ENCODE measurements around the gene ISOC1. TPM values are rescaled to one million over a fixed set of nuclear protein-coding genes. Genes with fewer than 3 reads are reported as not detected.

ISOC1 gene
- total and polyA plus RNA-seq, 5 donors: 62.9 to 121 (median 90.8) TPM

DNA sequence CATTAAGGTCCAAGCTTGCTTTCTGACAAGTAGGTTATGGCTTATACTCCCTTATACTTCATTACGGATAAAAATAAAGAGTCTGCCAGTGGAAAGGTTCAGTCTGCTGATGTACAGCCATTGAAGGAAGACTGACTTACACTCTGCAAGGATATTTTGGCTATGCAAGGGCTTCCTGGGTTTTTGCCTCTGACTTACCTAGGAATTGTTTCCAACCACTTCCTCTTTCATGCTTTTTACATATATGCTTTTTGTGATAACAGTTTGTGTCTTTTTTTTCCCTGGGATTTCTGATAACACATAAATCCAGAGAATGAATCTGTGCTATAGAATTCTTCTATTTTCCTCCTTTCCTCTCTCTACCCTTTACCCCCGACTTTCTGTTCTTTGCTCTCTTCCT, 16.8 kb downstream of the ISOC1 start:
- H3K9me3 ChIP-seq (ENCODE audit: control insufficient read depth, low read length): no peaks in the 10 kb centered on the region
- ATAC-seq: no peak
- no peak overlapping the region for H3K27ac ChIP-seq (ENCODE audit: low read length)
- H3K4me1 ChIP-seq (ENCODE audit: control insufficient read depth, insufficient read depth, low read length): peaks cover 10% of the 10 kb centered on the region
- WGBS: 64% methylated on average over 2 of the region's 2 CpGs
- intact Hi-C loops (cut with DNase I): no loop called here
- H3K27me3 ChIP-seq (ENCODE audit: control insufficient read depth, insufficient read depth): no peaks in the 10 kb centered on the region
- no peak for DNase-seq
- H3K4me3 ChIP-seq (ENCODE audit: low read length): no peak overlapping the region

DNA sequence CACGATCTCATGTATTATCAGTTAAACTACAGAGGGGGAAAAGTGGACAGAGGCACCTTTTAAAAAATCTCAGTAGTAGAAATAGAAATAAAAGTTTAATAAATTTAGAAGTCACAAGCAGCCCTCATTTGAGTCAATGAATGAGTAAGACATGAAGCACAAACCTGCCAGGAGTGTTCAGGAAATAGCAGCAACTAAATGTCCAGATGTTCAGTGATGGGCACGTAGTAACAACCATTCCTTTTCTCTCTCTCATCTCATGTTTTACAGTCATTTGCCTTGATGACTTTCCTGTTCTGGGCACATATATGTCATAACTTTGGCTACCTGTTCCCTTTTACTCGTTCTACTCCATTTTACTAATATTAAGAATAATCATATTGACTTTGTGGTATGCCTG, 17.7 kb downstream of the ISOC1 start:
- Histone ChIP-seq H3K4me1 (ENCODE audit: control insufficient read depth, insufficient read depth, low read length) (peaks cover 9% of the 10 kb centered on the region), H3K9me3 (ENCODE audit: control insufficient read depth, low read length) (no peaks in the 10 kb centered on the region), H3K4me3 (ENCODE audit: low read length) (no peak overlapping the region), H3K27ac (ENCODE audit: low read length) (no peak overlapping the region), H3K27me3 (ENCODE audit: control insufficient read depth, insufficient read depth) (no peaks in the 10 kb centered on the region)
- WGBS: 84% methylated on average over 3 of the region's 3 CpGs
- no peak for ATAC-seq
- intact Hi-C loops (cut with DNase I): no loop called here
- DNase-seq: no peak

DNA sequence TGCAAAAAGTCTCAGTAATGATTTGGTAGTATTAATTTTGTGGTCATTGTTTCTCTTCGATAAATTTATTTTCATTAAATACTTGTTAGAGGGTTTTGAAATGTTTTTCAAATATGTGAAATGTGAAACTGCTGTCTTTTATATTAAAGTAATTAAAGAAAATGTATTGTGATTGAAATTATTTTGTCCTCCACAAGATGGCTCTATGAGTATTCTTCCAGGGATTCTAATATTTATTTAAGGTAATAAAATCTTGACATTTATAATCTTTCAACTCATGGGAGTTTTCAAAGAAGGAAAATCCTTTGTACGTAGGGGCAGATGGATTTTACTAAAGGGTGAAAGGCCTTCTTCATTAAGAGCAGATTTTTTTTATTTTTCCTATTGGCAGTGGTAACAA, 19.3 kb downstream of the ISOC1 start:
- no peak overlapping the region for H3K4me3 ChIP-seq (ENCODE audit: low read length)

DNA sequence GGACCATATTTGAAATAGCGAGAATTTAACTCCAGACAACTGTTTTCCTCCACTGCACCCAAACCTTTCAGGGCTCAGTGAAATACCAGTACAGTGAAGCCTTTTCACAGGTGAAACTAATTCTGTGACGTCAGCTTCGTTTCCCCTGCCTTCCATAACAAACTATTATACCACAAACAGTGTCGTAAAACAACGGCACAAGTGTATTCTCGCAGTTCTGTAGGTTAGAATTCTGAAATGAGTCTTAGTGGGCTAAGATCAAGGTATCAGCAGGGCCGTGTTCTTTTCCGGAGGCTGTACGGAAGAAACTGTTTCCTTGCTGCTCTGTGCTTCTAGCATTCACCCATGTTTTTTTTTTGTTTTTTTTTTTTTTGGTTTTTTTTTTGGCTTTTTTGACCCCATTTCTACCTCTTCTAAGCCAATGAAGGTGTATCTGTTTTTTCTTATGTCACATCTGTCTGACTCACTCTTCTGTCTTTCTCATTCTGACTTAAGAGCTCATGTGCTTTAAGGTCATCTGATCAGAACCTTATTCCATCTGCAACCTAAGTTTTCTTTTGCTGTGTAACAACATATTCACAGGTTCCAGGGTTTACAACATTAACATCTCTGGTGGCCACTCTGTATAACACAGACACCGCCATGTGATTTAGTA, 20.1 kb downstream of the ISOC1 start:
- Histone ChIP-seq H3K4me1 (ENCODE audit: control insufficient read depth, insufficient read depth, low read length) (peaks cover 4% of the 10 kb centered on the region), H3K27me3 (ENCODE audit: control insufficient read depth, insufficient read depth) (no peaks in the 10 kb centered on the region), H3K27ac (ENCODE audit: low read length) (no peak overlapping the region), H3K4me3 (ENCODE audit: low read length) (no peak overlapping the region), H3K9me3 (ENCODE audit: control insufficient read depth, low read length) (no peaks in the 10 kb centered on the region)
- WGBS: 95% methylated on average over 10 of the region's 10 CpGs
- ATAC-seq (no peak), DNase-seq (no peak)
- intact Hi-C loops (cut with DNase I): no loop called here

More for the DNA sequence above, 19.3 kb downstream of the ISOC1 start:
- Histone ChIP-seq H3K9me3 (ENCODE audit: control insufficient read depth, low read length) (no peaks in the 10 kb centered on the region), H3K27me3 (ENCODE audit: control insufficient read depth, insufficient read depth) (no peaks in the 10 kb centered on the region), H3K4me1 (ENCODE audit: control insufficient read depth, insufficient read depth, low read length) (peaks cover 4% of the 10 kb centered on the region), H3K27ac (ENCODE audit: low read length) (no peak overlapping the region)
- WGBS: 61% methylated on average over 2 of the region's 2 CpGs
- ATAC-seq: no peak
- DNase-seq: no peak
- intact Hi-C loops (cut with DNase I): no loop called here

DNA sequence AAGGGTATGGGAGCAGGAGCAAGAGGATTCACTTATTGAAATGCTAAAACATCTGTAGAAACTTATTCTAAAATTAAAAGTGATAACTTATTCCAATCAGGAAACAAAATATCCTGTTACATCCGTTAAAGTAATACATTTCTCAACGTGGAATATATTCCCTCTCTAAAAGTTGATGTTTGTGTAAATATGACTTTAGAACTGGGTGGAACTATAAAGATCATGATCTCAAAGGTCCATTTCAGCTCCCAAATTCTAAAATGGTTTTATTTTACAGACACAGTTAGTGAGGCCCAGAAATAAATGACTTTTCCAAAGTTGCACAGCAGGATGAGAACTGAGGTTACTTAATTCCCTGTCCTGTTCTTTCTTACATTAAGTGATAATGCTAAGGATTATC, 21.1 kb downstream of the ISOC1 start:
- no peaks in the 10 kb centered on the region for H3K27me3 ChIP-seq (ENCODE audit: control insufficient read depth, insufficient read depth)
- no peak overlapping the region for H3K4me3 ChIP-seq (ENCODE audit: low read length)
- DNase-seq: no peak
- ATAC-seq: no peak
- intact Hi-C loops (cut with DNase I): no loop called here
- no peaks in the 10 kb centered on the region for H3K4me1 ChIP-seq (ENCODE audit: control insufficient read depth, insufficient read depth, low read length)
- whole genome bisulfite sequencing: 57% methylated on average over 2 of the region's 2 CpGs
- H3K27ac ChIP-seq (ENCODE audit: low read length): no peak overlapping the region
- no peaks in the 10 kb centered on the region for H3K9me3 ChIP-seq (ENCODE audit: control insufficient read depth, low read length)

DNA sequence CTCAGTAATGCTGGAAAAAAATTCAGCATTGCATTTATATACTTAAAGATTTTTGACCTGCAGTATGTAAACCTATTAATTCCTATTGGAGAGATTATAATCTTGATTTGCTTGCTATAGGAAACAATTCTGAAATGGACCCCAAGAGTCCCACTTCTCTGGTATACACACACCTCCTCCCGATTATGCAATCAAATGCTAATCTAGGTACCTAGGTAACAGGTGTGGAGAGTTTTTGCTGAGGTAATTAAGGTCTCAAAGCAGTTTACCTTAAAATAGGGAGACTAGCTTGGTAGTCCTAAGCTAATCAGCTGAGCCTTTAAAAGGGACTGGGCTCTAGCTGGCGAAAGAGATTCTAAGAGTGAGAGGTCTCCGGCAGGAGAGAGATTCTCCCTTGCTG, 22.2 kb downstream of the ISOC1 start:
- no peak for DNase-seq
- H3K4me3 ChIP-seq (ENCODE audit: low read length): no peak overlapping the region
- no peaks in the 10 kb centered on the region for H3K9me3 ChIP-seq (ENCODE audit: control insufficient read depth, low read length)
- 98% methylated on average over 3 of the region's 3 CpGs for WGBS
- ATAC-seq: no peak
- no peaks in the 10 kb centered on the region for H3K4me1 ChIP-seq (ENCODE audit: control insufficient read depth, insufficient read depth, low read length)
- no peaks in the 10 kb centered on the region for H3K27me3 ChIP-seq (ENCODE audit: control insufficient read depth, insufficient read depth)
- no peak overlapping the region for H3K27ac ChIP-seq (ENCODE audit: low read length)
- intact Hi-C loops (cut with DNase I): no loop called here

DNA sequence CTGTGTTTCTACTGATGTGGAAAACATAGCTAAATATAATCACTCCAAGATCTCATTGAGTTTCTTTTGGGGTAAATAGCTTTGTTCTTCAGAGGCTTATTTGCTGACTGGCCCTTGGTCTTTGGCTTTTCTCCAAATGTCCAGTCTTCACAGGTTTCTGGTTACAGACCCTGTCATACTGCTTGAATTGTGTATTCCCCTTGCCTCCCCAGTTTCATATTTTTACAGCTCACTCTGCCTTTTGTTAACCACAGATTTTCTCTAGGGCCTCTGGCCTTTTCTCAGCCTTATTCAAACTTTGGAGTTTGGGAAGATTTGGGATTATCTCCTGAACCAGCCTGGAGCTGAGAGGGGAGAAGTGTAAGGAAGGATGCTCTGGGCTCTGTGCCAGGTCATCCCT, 23.9 kb downstream of the ISOC1 start:
- no peak for ATAC-seq
- no peaks in the 10 kb centered on the region for H3K27me3 ChIP-seq (ENCODE audit: control insufficient read depth, insufficient read depth)
- intact Hi-C loops (cut with DNase I): no loop called here

DNA sequence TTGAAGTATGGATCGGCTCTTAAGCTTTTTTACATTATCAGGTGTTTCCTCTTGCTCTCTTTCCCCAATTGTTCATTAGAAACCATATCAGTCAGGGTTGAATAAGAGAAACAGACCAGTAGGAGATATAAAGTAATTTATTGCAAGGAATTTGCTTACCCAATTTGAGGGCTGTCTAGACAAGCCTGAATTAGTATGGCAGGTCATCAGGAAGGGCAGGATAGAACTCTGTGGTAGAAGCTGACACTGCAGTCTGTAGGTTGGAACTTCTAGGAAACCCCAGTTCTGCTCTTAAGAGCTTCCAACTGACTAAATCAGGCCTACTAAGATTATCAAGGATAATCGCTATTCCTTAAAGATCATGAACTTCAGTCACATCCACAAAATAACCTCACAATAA, 24.3 kb downstream of the ISOC1 start:
- WGBS: 67% methylated on average over 2 of the region's 2 CpGs

More for the DNA sequence above, 23.9 kb downstream of the ISOC1 start:
- H3K9me3 ChIP-seq (ENCODE audit: control insufficient read depth, low read length): no peaks in the 10 kb centered on the region
- H3K4me3 ChIP-seq (ENCODE audit: low read length): no peak overlapping the region
- no peaks in the 10 kb centered on the region for H3K4me1 ChIP-seq (ENCODE audit: control insufficient read depth, insufficient read depth, low read length)
- H3K27ac ChIP-seq (ENCODE audit: low read length): no peak overlapping the region
- DNase-seq: no peak

DNA sequence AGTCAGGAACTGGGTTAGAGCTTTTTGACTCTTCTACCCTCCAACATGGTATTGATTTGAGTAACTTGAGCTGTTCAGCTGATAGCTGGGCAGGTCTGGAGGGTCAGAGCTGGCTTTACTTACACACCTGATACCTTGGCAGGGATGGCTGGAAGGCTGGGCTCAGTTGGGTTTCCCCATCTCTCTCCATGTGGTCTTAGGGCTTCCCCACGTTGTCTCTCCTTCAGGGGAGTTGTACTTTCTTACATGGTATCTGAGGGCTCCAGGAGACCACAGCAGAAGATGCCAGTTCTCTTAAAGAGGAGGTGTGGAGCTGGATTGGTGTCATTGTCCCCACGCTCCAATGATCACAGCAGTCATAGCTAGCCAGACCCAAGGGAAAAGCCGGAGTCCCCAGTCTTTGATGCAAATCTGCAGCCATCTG, 25.6 kb downstream of the ISOC1 start:
- no peak for DNase-seq
- H3K9me3 ChIP-seq (ENCODE audit: control insufficient read depth, low read length): no peaks in the 10 kb centered on the region
- intact Hi-C loops (cut with DNase I): no loop called here
- H3K27ac ChIP-seq (ENCODE audit: low read length): no peak overlapping the region
- no peaks in the 10 kb centered on the region for H3K27me3 ChIP-seq (ENCODE audit: control insufficient read depth, insufficient read depth)
- WGBS: 89% methylated on average over 3 of the region's 3 CpGs
- H3K4me3 ChIP-seq (ENCODE audit: low read length): no peak overlapping the region
- no peak for ATAC-seq
- no peaks in the 10 kb centered on the region for H3K4me1 ChIP-seq (ENCODE audit: control insufficient read depth, insufficient read depth, low read length)

More for the DNA sequence above, 24.3 kb downstream of the ISOC1 start:
- H3K27ac ChIP-seq (ENCODE audit: low read length): no peak overlapping the region
- intact Hi-C loops (cut with DNase I): no loop called here
- no peak for DNase-seq
- H3K4me1 ChIP-seq (ENCODE audit: control insufficient read depth, insufficient read depth, low read length): no peaks in the 10 kb centered on the region
- H3K9me3 ChIP-seq (ENCODE audit: control insufficient read depth, low read length): no peaks in the 10 kb centered on the region
- H3K4me3 ChIP-seq (ENCODE audit: low read length): no peak overlapping the region
- H3K27me3 ChIP-seq (ENCODE audit: control insufficient read depth, insufficient read depth): no peaks in the 10 kb centered on the region
- ATAC-seq: no peak

DNA sequence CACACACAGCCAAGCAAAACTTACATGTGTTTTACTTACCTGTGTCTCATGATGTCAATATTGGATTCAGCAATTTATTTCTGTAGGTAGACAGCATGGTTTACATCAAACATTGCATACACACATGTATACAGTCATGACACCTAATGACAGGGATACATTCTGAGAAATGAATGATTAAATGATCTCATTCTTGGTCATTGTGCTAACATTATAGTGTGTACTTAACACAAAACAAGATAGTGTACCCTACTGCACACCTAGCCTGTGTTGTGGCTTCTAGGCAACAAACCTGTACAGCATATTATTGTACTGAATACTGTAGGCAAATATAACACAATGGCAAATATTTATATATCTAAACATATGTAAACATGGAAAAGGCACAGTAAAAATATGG, 28.0 kb downstream of the ISOC1 start:
- Histone ChIP-seq H3K27ac (ENCODE audit: low read length) (no peak overlapping the region), H3K9me3 (ENCODE audit: control insufficient read depth, low read length) (no peaks in the 10 kb centered on the region), H3K4me3 (ENCODE audit: low read length) (no peak overlapping the region), H3K4me1 (ENCODE audit: control insufficient read depth, insufficient read depth, low read length) (no peaks in the 10 kb centered on the region), H3K27me3 (ENCODE audit: control insufficient read depth, insufficient read depth) (no peaks in the 10 kb centered on the region)
- intact Hi-C loops (cut with DNase I): no loop called here
- no peak for ATAC-seq
- DNase-seq: no peak

DNA sequence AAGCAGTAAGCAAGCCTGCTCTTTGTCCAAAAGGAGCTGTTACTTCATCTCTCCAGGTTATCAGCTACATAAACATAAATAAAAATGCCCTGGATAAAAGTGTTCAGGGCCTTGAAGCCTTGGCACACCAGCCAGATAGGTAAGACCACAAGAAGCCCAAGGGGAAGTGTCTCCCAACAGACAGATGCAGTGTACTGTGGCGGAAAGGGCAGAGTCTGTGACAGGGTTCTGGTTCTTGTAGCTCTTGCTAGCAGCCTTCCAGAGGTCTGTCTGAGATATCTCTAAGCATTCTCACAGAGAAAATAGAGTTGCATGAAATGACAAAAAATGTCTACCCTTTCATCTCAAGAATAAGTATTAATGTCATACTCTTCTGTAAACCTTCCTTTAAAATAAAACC, 30.1 kb downstream of the ISOC1 start:
- no peaks in the 10 kb centered on the region for H3K27me3 ChIP-seq (ENCODE audit: control insufficient read depth, insufficient read depth)
- ATAC-seq (no peak), DNase-seq (no peak)
- H3K9me3 ChIP-seq (ENCODE audit: control insufficient read depth, low read length): no peaks in the 10 kb centered on the region
- H3K27ac ChIP-seq (ENCODE audit: low read length): no peak overlapping the region
- H3K4me1 ChIP-seq (ENCODE audit: control insufficient read depth, insufficient read depth, low read length): no peaks in the 10 kb centered on the region
- intact Hi-C loops (cut with DNase I): no loop called here
- 88% methylated on average over 1 of the region's 1 CpG for WGBS
- H3K4me3 ChIP-seq (ENCODE audit: low read length): no peak overlapping the region

DNA sequence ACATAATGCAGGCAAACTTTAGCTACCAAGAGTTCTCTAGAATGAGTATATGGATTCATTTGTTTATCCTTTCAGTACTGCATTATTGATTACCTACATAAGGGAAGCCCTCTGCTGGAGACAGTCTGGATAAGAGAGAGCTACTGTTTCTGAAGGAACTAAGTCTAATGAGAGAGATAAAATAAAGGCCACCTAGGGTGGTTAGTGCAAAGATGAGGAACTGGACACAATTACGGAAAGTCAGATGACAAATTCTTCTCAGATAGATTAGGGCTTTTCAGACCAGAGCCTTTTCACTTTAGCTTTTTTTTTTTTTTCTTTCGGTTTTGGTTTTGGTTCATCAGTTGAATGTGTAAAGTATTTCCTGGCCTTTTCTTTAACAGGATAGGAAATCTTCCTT, 31.3 kb downstream of the ISOC1 start:
- Histone ChIP-seq H3K9me3 (ENCODE audit: control insufficient read depth, low read length) (no peaks in the 10 kb centered on the region), H3K4me3 (ENCODE audit: low read length) (no peak overlapping the region), H3K27me3 (ENCODE audit: control insufficient read depth, insufficient read depth) (no peaks in the 10 kb centered on the region), H3K4me1 (ENCODE audit: control insufficient read depth, insufficient read depth, low read length) (no peaks in the 10 kb centered on the region), H3K27ac (ENCODE audit: low read length) (no peak overlapping the region)
- intact Hi-C loops (cut with DNase I): no loop called here
- 60% methylated on average over 2 of the region's 2 CpGs for WGBS
- ATAC-seq (no peak), DNase-seq (no peak)

Data from right cardiac atrium (tissue), 5 donors.